Neuron (in vitro differentiated cells): Measurements from ENCODE around the gene TNS4.

Experiments used
- H2AFZ ChIP-seq: one replicate; pipeline ENCODE4 v1.6.1; 2013; ENCODE audit warnings: low read depth, mild to moderate bottlenecking, inconsistent platforms, low read length, moderate library complexity
- H3K27me3 ChIP-seq: one replicate; pipeline ENCODE4 v1.6.1; 2013; ENCODE audit warnings: low read length; ENCODE audit not compliant: insufficient read depth
- H3K36me3 ChIP-seq: one replicate; pipeline ENCODE4 v1.6.1; 2013; ENCODE audit warnings: low read length; ENCODE audit not compliant: insufficient read depth
- H3K4me1 ChIP-seq: one replicate; pipeline ENCODE4 v1.6.1; 2013; ENCODE audit warnings: low read length; ENCODE audit not compliant: insufficient read depth
- H3K4me3 ChIP-seq: 2 replicates; pipeline ENCODE4 v1.5.1; 2013; ENCODE audit warnings: mild to moderate bottlenecking, low read length, moderate library complexity
- H3K9me3 ChIP-seq: one replicate; pipeline ENCODE4 v1.6.1; 2013; ENCODE audit warnings: low read length

The TNS4 gene

DNA sequence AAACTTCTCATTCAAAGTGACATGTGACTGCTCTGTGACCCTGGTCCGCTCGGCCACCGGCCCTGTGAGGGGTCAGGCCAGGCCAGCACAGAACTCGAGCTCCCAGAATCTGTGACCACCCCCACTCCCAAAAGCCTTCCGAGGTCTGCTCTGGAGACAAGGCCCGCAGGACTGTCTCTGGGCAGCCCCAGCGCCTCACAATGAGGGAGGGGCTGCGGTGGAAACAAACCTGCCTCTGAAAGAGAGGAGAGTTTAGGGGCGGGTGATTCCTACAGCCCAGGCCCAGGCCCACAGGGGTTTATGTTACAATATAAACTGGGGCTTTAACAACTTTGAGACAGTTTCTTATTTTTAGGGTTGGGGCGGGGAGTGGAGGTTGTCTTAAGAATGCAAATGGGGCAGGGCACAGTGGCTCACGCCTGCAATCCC is 38.3 kb downstream of the TNS4 start:
- Histone ChIP-seq H3K4me3 (no peak overlapping the region), H2AFZ (peak overlapping the region; percentile 28), H3K27me3 (no peaks in the 10 kb centered on the region), H3K9me3 (no peaks in the 10 kb centered on the region), H3K4me1 (peaks cover 10% of the 10 kb centered on the region), H3K36me3 (no peaks in the 10 kb centered on the region)

DNA sequence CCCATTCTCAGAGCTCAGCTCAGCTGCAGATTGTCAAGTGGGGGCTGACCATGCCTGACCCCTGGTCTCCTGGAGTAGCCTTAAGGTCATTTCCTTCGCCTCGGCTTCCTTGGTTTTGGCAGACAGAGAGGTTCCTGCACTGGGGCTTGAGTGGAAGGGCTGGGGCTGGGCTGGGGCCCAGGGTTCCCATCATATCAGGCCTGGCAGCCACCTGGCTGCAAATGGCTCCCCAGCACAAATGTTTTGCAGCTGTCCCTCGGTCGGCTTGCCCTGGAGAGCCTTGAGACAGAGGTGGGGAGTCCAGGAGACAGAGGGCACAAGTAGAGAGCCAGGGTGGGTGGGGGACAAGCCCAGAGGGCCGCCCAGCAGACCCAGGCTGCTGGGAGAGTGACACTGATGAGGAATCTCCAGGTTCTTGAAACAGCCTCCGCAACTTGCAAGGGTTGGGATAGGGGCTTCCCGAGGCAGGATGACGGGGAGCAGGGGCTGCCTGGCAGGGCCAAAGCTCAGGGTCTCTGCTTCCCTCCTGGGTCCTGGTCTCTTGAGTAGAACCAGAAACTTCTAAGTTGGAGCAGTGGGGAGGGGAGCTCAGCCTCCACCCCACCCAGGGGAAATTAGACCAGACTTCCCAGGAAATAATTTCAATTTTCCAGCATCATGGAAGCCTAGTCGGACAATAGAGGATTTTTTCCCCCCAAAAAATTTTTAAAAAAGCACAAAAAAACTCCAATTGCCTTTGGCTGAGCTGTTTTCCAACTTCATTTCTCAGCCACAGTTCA is 38.9 kb downstream of the TNS4 start:
- Histone ChIP-seq H3K4me3 (no peak overlapping the region), H3K4me1 (peaks cover 10% of the 10 kb centered on the region), H2AFZ (peak overlapping the region; percentile 28), H3K9me3 (no peaks in the 10 kb centered on the region), H3K36me3 (no peaks in the 10 kb centered on the region), H3K27me3 (no peaks in the 10 kb centered on the region)

DNA sequence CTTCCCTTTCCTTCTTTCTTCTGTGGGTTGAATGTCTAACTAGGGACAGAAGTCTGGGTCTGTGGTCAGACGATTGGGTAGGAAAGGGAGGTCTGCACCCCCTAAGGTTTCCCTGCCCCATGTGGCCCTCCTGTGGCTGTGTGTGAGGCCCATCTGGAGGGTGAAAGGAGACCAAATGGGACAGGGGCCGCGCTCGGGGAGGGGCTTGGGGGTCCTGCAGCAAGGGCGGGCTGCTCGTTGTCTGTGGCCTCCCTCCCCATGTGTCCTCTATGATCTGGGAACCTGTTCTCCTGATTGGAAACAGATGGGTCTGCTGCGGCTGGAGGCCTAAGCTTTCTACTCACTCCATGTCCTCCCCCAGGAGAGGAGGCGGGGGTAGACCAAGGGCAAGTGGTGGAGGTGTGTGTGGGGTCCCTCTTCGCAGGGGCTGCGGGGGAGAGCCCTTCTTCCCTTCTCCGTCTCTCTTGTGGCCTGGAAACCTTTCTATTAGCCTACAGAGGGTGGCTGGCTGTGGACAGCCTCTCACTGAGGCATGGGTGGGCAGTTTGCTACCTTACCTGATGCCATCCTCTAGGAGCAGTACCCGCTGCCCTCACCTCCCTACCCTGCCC is 39.6 kb downstream of the TNS4 start:
- Histone ChIP-seq H3K36me3 (no peaks in the 10 kb centered on the region), H3K9me3 (no peaks in the 10 kb centered on the region), H2AFZ (no peak overlapping the region), H3K27me3 (no peaks in the 10 kb centered on the region), H3K4me3 (no peak overlapping the region), H3K4me1 (peaks cover 10% of the 10 kb centered on the region)

DNA sequence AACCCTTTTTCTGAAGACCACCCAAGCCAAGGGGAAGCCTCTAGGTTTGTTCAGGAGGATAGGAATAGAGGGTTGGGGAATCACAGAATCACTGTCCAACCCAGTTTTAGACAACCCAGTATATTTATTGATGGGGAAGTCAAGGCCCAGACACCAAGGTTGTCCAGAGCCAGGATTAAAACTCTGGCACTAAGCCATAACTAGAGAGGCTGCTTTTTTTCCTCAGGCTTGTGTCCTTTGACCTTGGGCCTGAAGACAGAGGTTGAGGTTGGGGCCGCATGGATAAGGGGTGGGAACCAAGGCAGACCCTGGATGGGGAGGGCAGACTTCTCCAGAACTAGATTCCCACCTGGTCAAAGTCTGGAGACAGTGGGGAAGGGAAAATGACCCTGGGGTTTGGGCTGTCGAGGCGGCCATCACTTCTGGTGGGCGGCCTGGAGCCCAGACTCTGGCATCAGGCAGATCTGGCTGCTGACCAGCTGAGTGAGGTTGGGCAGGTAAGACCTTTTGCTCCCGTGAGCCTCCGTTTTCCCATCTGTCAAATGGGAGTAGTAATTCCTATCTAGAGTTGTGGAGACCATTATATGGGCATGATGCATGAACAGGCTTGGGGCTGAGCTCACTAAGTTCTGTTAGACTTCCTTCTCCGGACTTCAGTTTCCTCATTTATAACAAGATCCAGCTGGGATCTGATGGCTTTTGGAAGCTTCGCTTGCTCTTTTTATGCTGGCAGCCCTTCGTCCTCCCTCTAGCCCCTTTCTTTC is 40.3 kb downstream of the TNS4 start:
- H3K4me1 ChIP-seq = peaks cover 10% of the 10 kb centered on the region
- H3K36me3 ChIP-seq = no peaks in the 10 kb centered on the region
- H2AFZ ChIP-seq = no peak overlapping the region
- H3K4me3 ChIP-seq = no peak overlapping the region
- H3K27me3 ChIP-seq = no peaks in the 10 kb centered on the region
- no peaks in the 10 kb centered on the region for H3K9me3 ChIP-seq

DNA sequence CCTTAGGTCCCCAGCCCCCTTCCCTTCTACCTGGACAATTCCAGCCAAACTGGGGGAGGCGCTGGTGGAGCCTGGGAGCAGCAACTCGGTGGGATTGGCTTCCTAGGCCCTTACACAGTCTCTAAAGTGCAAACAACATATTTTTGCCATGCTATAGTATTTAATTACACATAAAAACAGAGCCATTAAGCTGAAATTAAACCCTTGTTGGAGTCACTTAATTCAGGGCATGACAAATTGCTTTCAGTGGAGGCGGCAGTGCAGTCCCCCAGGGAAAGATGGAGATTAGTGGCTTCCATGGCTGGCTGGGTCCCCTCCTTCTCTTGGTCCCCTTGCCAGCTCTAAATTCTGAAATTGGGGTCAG is 40.8 kb downstream of the TNS4 start:
- no peaks in the 10 kb centered on the region for H3K9me3 ChIP-seq
- no peaks in the 10 kb centered on the region for H3K36me3 ChIP-seq
- H3K27me3 ChIP-seq = no peaks in the 10 kb centered on the region
- no peak overlapping the region for H2AFZ ChIP-seq
- H3K4me3 ChIP-seq = no peak overlapping the region
- peaks cover 10% of the 10 kb centered on the region for H3K4me1 ChIP-seq

DNA sequence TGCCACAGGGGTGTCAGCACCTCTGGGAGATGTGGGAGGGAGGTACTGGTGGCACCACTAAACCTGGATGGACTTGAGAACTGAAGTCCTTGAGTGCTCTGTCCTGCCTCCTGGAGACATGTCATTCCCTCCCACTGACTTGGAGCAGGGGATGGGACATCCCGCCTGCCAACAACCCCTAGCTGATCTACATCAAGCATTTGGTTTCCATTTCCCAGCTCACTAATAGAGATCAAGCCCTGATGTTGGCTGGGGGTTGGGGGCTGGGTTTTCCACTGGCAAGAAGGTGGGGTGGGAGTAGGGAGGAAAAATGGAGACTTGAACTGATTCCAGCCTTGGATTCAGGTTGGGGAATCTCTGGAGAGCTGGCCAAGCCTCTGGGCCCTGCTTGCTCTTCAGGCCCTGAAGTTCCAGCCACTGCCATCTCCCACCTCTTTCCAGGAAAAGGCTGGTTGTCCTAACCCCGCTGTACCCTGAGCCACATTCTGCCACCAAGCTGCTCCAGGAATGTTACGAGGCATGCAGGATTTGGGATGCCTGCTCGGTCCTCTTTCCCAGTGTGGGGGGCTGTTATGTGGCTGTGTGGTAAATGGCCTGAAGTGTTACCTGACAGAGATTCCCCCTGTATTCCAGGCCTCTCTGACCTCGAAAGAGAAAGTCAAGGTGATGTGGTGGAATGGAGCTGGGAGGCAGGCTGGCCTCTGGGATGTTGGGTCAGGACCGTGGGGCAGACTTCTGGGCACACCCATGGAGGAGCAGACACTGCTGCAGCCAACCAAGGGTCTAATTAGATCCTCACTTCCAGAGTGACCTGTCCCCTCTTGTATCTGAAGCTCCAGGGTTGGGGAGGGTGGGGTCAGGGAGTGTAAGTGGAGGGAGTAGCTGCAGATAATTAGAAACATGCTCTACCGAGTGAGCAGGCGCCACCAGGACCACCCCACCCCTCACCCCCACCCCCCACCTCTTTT is 41.5 kb downstream of the TNS4 start:
- Histone ChIP-seq H3K36me3 (no peaks in the 10 kb centered on the region), H3K9me3 (no peaks in the 10 kb centered on the region), H2AFZ (no peak overlapping the region), H3K27me3 (no peaks in the 10 kb centered on the region), H3K4me1 (peaks cover 10% of the 10 kb centered on the region), H3K4me3 (no peak overlapping the region)

DNA sequence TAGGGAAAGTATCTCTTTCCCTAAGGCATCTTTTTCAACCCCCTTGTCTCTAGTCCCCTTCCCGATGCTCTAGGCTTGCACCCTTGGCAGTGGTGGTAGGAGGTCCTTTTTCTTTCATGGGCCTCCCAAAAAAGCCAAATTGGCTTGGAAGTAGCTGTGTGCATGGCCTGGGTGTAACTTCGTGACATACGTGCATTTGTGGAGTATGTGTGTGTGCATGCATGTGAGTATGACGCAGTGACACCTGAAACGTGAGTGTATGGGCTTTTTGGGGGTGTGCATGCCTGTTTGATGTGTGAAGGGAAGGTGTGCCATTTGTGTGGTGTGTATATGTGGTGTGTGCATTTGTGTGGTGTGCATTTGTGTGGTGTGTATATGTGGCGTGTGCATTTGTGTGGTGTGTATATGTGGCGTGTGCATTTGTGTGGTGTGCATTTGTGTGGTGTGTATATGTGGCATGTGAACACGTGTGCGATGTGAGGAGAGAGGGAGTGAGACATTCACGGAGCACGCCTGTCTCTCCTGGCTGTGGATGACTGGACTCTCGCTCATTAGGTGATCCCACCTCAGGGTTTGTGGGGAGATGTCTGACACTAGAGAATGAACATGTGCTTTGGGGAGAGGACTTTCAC is 42.5 kb downstream of the TNS4 start:
- Histone ChIP-seq H3K36me3 (no peaks in the 10 kb centered on the region), H2AFZ (no peak overlapping the region), H3K9me3 (no peaks in the 10 kb centered on the region), H3K27me3 (no peaks in the 10 kb centered on the region), H3K4me3 (no peak overlapping the region), H3K4me1 (peaks cover 10% of the 10 kb centered on the region)

DNA sequence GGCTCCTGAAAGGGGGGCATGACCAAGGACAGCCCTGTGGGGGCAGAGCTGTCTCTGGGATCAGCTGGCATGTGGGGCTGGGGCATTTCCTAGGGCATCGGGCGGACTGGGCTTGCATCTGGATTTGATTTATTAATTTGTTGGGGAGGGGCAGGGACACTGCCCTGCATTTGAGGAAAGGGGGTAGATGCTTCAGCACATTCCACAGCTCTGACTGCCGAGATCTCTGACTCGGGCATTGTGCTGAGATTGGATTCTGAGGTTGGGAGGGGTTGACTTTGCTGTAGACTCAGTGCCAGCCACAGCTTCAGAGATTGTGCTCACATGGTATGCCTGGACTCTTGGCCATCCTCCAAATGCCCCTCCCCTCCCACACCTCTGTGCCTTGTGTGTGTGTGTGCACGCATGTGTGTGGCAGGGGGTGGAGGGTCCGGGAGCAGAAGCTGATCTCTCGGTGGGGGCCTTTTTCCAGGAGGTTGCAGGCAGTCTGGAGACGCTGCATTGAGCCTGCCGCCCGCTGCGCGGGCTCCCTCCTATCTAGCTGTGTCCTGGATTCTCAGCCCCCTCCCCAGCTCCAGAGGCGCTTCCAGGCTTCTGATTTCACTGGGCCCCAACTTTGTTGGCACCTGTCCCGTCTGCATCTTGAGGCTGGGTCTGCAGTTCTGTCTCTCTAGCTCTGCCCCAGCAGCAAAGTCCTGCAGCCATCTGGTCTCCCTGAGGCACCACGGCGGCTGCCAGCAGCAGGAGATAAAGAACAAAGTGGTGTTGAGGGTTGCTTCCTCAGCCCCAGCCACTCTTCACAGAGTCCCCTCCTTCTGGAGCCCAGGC is 43.2 kb downstream of the TNS4 start:
- Histone ChIP-seq H3K36me3 (no peaks in the 10 kb centered on the region), H3K4me3 (no peak overlapping the region), H3K9me3 (no peaks in the 10 kb centered on the region), H2AFZ (no peak overlapping the region), H3K27me3 (no peaks in the 10 kb centered on the region), H3K4me1 (peaks cover 9% of the 10 kb centered on the region)

DNA sequence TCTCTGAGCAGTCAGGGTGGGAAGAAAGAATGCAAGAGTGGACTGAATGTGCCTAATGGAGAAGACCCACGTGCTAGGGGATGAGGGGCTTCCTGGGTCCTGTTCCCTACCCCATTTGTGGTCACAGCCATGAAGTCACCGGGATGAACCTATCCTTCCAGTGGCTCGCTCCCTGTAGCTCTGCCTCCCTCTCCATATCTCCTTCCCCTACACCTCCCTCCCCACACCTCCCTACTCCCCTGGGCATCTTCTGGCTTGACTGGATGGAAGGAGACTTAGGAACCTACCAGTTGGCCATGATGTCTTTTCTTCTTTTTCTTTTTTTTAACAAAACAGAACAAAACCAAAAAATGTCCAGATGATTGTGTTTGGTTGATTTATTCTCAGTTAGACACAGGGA is 44.1 kb downstream of the TNS4 start:
- Histone ChIP-seq H3K27me3 (no peaks in the 10 kb centered on the region), H2AFZ (no peak overlapping the region), H3K9me3 (no peaks in the 10 kb centered on the region), H3K4me3 (no peak overlapping the region), H3K4me1 (peaks cover 3% of the 10 kb centered on the region), H3K36me3 (no peaks in the 10 kb centered on the region)

DNA sequence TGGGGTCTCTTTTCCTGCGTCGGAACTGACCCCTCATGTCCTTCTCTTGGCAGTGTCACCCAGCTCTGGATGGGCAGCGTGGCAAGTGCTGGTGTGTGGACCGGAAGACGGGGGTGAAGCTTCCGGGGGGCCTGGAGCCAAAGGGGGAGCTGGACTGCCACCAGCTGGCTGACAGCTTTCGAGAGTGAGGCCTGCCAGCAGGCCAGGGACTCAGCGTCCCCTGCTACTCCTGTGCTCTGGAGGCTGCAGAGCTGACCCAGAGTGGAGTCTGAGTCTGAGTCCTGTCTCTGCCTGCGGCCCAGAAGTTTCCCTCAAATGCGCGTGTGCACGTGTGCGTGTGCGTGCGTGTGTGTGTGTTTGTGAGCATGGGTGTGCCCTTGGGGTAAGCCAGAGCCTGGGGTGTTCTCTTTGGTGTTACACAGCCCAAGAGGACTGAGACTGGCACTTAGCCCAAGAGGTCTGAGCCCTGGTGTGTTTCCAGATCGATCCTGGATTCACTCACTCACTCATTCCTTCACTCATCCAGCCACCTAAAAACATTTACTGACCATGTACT is 44.9 kb downstream of the TNS4 start:
- H3K4me3 ChIP-seq = no peak overlapping the region
- H3K9me3 ChIP-seq = no peaks in the 10 kb centered on the region
- no peaks in the 10 kb centered on the region for H3K36me3 ChIP-seq
- no peaks in the 10 kb centered on the region for H3K4me1 ChIP-seq
- H3K27me3 ChIP-seq = no peaks in the 10 kb centered on the region
- H2AFZ ChIP-seq = no peak overlapping the region

DNA sequence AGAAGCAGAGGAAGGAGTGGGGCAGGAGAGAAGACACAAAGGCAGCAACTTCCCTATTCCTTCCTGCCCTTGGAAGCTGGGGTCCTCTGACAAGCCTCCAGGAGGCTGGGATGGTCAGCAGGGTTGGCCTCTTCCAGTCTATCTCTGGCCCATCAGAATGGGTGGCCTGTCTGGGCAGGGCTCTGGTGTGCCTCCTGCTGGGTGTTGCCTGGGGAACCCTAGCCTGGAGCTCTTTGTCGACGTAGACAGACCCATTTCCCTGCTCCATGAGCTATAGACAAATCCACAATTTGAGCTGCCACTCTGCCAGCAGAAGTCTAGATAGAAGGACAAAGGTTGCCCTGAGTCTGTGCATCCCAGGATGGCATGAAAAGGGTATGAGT is 46.8 kb downstream of the TNS4 start:
- Histone ChIP-seq H3K4me1 (no peaks in the 10 kb centered on the region), H2AFZ (no peak overlapping the region), H3K36me3 (no peaks in the 10 kb centered on the region), H3K4me3 (no peak overlapping the region), H3K27me3 (no peaks in the 10 kb centered on the region), H3K9me3 (no peaks in the 10 kb centered on the region)
